Jurkat, Clone E6-1 (cell line): ENCODE data around the gene BACH2.
"Not testable (repeated sequence)": the region's sequence is repeated elsewhere in the genome, so short reads cannot be mapped to it uniquely, and the experiment has no call there.

Experiments
- DNase-seq: peaks from one replicate; pipeline ENCODE4 v3.0.0-alpha.2; 2011; ENCODE audit warnings: low read depth, low spot score
- H3K4me3 ChIP-seq: 2 replicates; pipeline ENCODE4 v1.5.1; 2011; ENCODE audit warnings: mild to moderate bottlenecking, low read length, control low read depth, moderate library complexity

The BACH2 gene

DNA sequence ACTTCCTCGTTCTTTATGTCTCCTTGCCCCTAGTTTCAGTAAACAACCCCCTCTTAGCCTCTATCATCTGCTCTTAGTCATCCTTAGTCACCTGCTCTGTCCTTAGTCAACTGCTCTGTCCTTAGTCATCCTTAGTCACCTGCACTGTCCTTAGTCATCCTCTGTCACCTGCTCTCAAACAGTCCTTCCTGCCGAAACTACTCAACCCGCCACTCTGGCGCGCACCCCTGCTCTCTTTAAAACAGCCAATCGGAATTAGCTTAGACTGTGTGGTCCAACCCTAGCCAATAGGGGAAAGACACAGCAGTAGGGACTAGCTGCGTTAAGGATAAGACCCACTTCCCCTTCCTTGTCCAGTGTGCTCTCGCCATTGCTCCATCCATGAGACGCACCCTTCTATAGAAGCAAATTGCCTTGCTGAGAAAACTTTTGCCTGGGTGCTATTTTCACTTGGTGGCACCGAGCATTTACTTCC lies 73.9 kb downstream of the BACH2 start:
- H3K4me3 ChIP-seq: no peak overlapping the region
- no peak for DNase-seq

GRCh38 chr6:90222008-90222407 lies 74.6 kb downstream of the BACH2 start:
- DNase-seq: no peak
- H3K4me3 ChIP-seq: no peak overlapping the region

DNA sequence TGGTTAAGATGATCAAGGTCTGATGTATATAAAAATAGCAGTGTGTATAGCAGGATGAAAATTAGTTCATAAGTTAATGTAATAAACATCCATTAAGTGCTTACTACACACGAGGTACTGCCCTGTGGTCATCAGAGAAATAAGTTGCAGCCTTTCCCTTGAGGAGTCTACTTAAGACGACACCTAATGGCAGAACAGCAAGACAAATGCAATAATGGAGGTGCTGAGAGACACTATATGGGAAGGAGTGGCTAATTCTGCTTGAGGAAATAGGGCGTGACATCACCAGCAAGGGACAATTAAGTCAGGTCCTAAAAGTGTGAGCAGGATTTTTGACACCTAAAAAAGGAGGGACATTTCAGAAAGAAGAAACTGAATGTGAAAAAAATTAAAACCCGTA lies 75.2 kb downstream of the BACH2 start:
- H3K4me3 ChIP-seq: no peak overlapping the region

DNA sequence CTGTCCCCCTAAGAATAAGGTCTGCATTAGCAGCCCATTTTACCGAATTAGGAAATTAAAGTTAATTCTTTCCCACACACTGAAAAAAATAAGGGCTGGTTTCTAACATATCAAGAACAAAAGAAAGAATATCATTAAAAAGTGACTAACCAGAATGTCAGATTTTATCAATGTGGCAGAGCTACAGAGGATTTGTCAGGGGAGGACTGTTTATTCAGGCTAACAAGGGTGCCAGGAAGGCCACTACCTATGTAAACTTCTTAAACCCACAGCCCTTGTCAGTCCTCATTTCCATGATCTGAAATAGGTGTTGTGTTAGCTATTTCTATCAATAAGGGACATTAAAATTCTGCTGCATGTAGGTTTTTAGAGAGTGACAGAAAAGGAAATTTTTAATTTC lies 76.4 kb downstream of the BACH2 start:
- H3K4me3 ChIP-seq: no peak overlapping the region
- DNase-seq: no peak

More for the DNA sequence above, 75.2 kb downstream of the BACH2 start:
- no peak for DNase-seq

- DNase-seq: no peak
- no peak overlapping the region for H3K4me3 ChIP-seq
Observed at GRCh38 chr6:90219209-90219985, 77.2 kb downstream of the BACH2 start.

- H3K4me3 ChIP-seq: no peak overlapping the region
- no peak for DNase-seq
Observed at GRCh38 chr6:90218959-90219208, 77.8 kb downstream of the BACH2 start.

DNA sequence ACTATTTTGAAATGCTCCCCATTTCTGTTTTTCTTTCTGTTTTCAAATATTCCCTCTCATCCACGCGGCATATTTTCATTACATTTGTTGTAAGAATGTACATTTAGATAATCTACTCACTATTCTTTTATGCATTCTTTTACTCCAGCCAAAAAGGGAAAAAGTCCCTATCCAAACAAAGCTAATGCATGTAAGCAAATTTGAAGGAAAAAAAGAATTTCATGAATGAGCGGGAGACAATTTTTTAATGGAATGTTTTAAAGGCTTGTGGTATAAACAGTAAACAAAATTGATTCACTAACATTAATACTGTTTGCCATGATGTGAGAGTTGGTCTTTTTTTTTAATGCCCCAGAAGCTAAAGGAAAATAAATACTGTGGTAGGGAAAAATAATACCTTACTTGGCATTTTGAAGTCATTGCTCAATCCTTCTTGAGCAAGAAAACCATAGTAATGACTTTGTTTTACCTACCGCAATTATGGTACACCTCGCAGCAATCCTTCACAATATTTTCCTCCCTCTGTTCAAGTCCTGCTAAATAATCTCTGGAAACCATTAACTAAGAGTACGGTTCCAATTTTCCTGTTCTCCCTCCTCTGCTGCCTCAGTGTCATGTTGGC lies 79.0 kb downstream of the BACH2 start:
- H3K4me3 ChIP-seq: no peak overlapping the region
- no peak for DNase-seq

GRCh38 chr6:90216072-90216977 lies 80.3 kb downstream of the BACH2 start:
- no peak for DNase-seq

GRCh38 chr6:90214966-90215365 lies 81.7 kb downstream of the BACH2 start:
- no peak for DNase-seq
- no peak overlapping the region for H3K4me3 ChIP-seq

More at GRCh38 chr6:90216072-90216977, 80.3 kb downstream of the BACH2 start:
- no peak overlapping the region for H3K4me3 ChIP-seq

DNA sequence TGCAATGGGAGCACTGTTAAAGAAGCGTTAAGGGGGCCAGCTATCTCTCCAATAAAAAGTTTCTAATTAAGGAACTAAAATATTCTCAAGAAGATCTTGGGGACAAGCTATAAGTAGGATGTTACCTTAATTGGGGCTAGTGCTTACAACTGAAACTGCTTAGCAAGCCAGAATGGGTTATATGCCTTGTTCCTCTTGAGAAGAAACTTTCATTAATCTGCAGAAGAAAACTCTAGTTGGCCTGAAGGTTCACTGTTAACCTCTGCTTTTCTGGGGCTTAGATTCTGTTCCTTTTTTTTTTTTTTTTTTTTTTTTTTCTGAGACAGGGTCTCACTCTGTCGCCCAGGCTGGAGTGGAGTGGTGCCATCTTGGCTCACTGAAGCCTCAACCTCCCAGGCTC lies 82.2 kb downstream of the BACH2 start:
- H3K4me3 ChIP-seq: no peak overlapping the region
- DNase-seq: no peak

- no peak for DNase-seq
- H3K4me3 ChIP-seq: no peak overlapping the region
Observed at GRCh38 chr6:90212274-90212673, 84.4 kb downstream of the BACH2 start.

GRCh38 chr6:90209527-90209926 lies 87.1 kb downstream of the BACH2 start:
- no peak for DNase-seq
- H3K4me3 ChIP-seq: no peak overlapping the region

DNA sequence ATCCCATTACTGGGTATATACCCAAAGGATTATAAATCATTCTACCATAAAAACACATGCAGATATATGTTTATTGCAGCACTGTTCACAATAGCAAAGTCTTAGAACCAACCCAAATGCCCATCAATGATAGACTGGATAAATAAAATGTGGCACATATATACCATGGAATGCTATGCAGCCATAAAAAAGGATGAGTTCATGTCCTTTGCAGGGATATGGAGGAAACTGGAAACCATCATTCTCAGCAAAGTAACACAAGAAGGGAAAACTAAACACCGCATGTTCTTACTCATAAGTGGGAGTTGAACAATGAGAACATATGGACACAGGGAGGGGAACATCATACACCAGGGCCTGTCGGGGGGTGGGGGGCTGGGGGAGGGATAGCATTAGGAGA lies 88.0 kb downstream of the BACH2 start:
- not testable (repeated sequence) for DNase-seq, H3K4me3 ChIP-seq

- no peak overlapping the region for H3K4me3 ChIP-seq
- DNase-seq: no peak
Observed at GRCh38 chr6:90204327-90205056, 92.2 kb downstream of the BACH2 start.

DNA sequence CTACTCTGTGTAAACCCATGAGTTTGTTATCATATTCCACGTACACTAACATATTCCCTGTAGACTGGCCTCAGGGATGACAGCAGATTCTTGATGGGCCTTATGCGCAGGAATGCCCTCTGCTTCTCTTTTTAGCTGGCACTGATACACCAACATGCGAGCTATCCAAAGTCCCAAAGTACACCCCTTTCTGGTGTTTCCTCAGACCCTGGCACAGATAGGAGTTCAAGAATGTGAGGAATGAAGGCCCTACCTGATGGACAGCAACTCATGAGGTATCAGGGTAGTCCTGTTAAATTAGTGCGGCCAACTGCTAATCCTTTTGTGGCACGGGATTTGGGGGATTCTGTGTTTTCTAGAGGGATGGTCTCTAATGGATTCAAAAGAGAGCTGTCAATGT lies 93.0 kb downstream of the BACH2 start:
- no peak overlapping the region for H3K4me3 ChIP-seq
- no peak for DNase-seq

- no peak for DNase-seq
- no peak overlapping the region for H3K4me3 ChIP-seq
Observed at GRCh38 chr6:90202156-90202555, 94.5 kb downstream of the BACH2 start.

- no peak for DNase-seq
Observed at GRCh38 chr6:90199900-90200299, 96.7 kb downstream of the BACH2 start.

DNA sequence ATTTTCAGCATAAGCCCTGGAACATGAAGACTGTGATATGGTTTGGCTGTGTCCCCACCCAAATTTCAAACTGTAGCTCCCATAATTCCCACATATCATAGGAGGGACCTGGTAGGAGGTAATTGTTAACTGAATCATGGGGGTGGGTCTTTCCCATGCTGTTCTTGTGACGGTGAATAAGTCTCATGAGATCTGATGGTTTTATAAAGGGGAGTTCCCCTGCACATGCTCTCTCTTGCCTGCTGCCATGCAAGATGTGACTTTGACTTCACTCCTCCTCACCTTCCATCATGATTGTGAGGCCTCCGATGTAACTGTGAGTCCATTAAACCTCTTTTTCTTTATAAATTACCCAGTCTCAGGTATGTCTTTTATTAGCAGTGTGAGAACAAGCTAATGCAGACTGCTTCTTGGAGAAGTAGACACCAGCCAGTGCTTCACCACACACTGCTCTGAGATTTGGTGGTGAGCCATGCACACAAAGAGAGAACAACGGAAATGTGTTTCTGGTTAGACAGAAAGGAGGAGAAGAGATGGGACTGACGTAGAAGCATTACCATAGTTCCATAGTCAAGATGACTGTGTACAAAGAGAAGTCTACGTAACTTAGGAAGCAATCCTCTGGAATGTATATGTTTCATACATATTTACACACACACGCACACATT lies 97.8 kb downstream of the BACH2 start:
- no peak overlapping the region for H3K4me3 ChIP-seq
- no peak for DNase-seq

More at GRCh38 chr6:90199900-90200299, 96.7 kb downstream of the BACH2 start:
- no peak overlapping the region for H3K4me3 ChIP-seq
